ENCODE measurements around the gene SAP30BP.

DNA sequence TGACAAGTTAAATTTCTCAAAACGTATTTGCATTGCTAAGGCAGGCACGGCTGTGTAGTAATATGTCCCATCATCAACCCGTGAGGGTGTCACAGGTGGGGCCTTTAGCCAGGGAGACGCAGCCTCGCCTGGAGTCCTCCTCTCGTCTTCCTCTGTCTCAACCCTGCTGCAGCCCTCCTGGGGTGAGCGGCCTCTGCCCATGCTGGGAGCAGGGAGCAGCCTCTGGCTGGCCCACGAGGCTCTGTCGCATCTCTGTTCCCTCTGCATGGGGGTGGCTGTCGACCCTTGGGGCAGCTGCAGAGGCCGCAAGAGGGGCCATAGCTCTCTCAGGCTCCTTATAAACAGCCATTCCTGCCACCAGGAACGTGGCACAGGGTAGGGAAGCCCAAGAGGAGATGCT lies 34.7 kb upstream of the SAP30BP start:
- TF ChIP-seq SIN3A (IDR thresholded peaks at IDR 0.05; ENCODE audit: borderline replicate concordance, insufficient read depth, low read length), result no peak
- no peak for TF ChIP-seq TAF1 (IDR thresholded peaks at IDR 0.05; ENCODE audit: borderline replicate concordance, insufficient read depth, low read length)
- TF ChIP-seq POLR2AphosphoS5 (IDR thresholded peaks at IDR 0.05; ENCODE audit: low read depth, low read length), result no peak
- TF ChIP-seq, protein P1, sequence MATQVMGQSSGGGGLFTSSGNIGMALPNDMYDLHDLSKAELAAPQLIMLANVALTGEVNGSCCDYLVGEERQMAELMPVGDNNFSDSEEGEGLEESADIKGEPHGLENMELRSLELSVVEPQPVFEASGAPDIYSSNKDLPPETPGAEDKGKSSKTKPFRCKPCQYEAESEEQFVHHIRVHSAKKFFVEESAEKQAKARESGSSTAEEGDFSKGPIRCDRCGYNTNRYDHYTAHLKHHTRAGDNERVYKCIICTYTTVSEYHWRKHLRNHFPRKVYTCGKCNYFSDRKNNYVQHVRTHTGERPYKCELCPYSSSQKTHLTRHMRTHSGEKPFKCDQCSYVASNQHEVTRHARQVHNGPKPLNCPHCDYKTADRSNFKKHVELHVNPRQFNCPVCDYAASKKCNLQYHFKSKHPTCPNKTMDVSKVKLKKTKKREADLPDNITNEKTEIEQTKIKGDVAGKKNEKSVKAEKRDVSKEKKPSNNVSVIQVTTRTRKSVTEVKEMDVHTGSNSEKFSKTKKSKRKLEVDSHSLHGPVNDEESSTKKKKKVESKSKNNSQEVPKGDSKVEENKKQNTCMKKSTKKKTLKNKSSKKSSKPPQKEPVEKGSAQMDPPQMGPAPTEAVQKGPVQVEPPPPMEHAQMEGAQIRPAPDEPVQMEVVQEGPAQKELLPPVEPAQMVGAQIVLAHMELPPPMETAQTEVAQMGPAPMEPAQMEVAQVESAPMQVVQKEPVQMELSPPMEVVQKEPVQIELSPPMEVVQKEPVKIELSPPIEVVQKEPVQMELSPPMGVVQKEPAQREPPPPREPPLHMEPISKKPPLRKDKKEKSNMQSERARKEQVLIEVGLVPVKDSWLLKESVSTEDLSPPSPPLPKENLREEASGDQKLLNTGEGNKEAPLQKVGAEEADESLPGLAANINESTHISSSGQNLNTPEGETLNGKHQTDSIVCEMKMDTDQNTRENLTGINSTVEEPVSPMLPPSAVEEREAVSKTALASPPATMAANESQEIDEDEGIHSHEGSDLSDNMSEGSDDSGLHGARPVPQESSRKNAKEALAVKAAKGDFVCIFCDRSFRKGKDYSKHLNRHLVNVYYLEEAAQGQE (IDR thresholded peaks at IDR 0.05; ENCODE audit: insufficient read depth in 1 of 2, low read depth in 2 of 2, low read length in 2 of 2), result no peak
- no peak for TF ChIP-seq FOXP2 (optimal IDR thresholded peaks at IDR 0.05; ENCODE audit: borderline replicate concordance, extremely low read depth, extremely low read length, insufficient read depth)

Data from PFSK-1 (cell line).